AG09309 (cell line): ENCODE measurements around the gene SLC30A1.

Experiments used
- DNase-seq: peaks from one replicate; pipeline ENCODE4 v3.0.0-alpha.2; 2010; ENCODE audit warnings: low read depth
- H3K4me3 ChIP-seq: 2 replicates; pipeline ENCODE4 v1.5.1; 2011; ENCODE audit warnings: mild to moderate bottlenecking, low read depth, low read length, moderate library complexity; ENCODE audit not compliant: control insufficient read depth
- CTCF ChIP-seq: IDR thresholded peaks from 2 replicates; pipeline ENCODE4 v1.5.1; 2011; ENCODE audit warnings: mild to moderate bottlenecking, low read depth, low read length, inconsistent platforms; ENCODE audit not compliant: insufficient read depth, control insufficient read depth; ENCODE audit errors: missing control alignments

SLC30A1 gene

GRCh38 chr1:211613951-211614350 lies 35.0 kb upstream of the SLC30A1 start:
- no peak overlapping the region for H3K4me3 ChIP-seq
- no peak for DNase-seq
- TF ChIP-seq CTCF: no peak

- no peak overlapping the region for H3K4me3 ChIP-seq
- no peak for TF ChIP-seq CTCF
- peak; percentile 95 for DNase-seq
These were observed 34.4 kb upstream of the SLC30A1 start for GRCh38 chr1:211613108-211613947.

GRCh38 chr1:211612786-211613107 lies 33.8 kb upstream of the SLC30A1 start:
- DNase-seq: no peak
- no peak overlapping the region for H3K4me3 ChIP-seq
- no peak for TF ChIP-seq CTCF

- no peak for TF ChIP-seq CTCF
- DNase-seq: no peak
- H3K4me3 ChIP-seq: no peak overlapping the region
These were observed 32.9 kb upstream of the SLC30A1 start for GRCh38 chr1:211611818-211612217.

GRCh38 chr1:211610779-211611556 lies 32.0 kb upstream of the SLC30A1 start:
- DNase-seq: no peak
- no peak overlapping the region for H3K4me3 ChIP-seq

More at GRCh38 chr1:211610779-211611556, 32.0 kb upstream of the SLC30A1 start:
- TF ChIP-seq CTCF: no peak
